GM15510 (cell line): ENCODE measurements around the gene PLEKHG4.

Experiments used
- POLR2A ChIP-seq: IDR thresholded peaks from 3 replicates; pipeline ENCODE4 v1.6.1; 2011; ENCODE audit warnings: borderline replicate concordance; ENCODE audit not compliant: insufficient read length; ENCODE audit errors: extremely low read depth

Gene PLEKHG4

GRCh38 chr16:67265834-67266233 lies 13.5 kb upstream of the PLEKHG4 start:
- TF ChIP-seq POLR2A, result no peak

GRCh38 chr16:67268136-67268579 lies 11.2 kb upstream of the PLEKHG4 start:
- TF ChIP-seq POLR2A, result no peak

GRCh38 chr16:67269766-67270165 lies 9.6 kb upstream of the PLEKHG4 start:
- TF ChIP-seq POLR2A, result no peak

GRCh38 chr16:67270931-67271338 lies 8.4 kb upstream of the PLEKHG4 start:
- TF ChIP-seq POLR2A, result no peak

GRCh38 chr16:67271446-67271845 lies 7.9 kb upstream of the PLEKHG4 start:
- TF ChIP-seq POLR2A, result no peak

- TF ChIP-seq POLR2A, result no peak
These were observed 4.0 kb upstream of the PLEKHG4 start for GRCh38 chr16:67275321-67275720.

- TF ChIP-seq POLR2A, result no peak
These were observed 1.9 kb upstream of the PLEKHG4 start for GRCh38 chr16:67277294-67277998.

GRCh38 chr16:67277999-67278772 lies 1.1 kb upstream of the PLEKHG4 start:
- no peak for TF ChIP-seq POLR2A

- no peak for TF ChIP-seq POLR2A
These were observed 498 bp upstream of the PLEKHG4 start for GRCh38 chr16:67278773-67279295.

- no peak for TF ChIP-seq POLR2A
These were observed 1.0 kb downstream of the PLEKHG4 start for GRCh38 chr16:67280090-67281015.

- TF ChIP-seq POLR2A, result no peak
These were observed 2.5 kb downstream of the PLEKHG4 start for GRCh38 chr16:67281536-67282446.

GRCh38 chr16:67282447-67282805 lies 3.1 kb downstream of the PLEKHG4 start:
- TF ChIP-seq POLR2A, result no peak

GRCh38 chr16:67283039-67283825 lies 3.9 kb downstream of the PLEKHG4 start:
- no peak for TF ChIP-seq POLR2A

GRCh38 chr16:67283826-67284555 lies 4.7 kb downstream of the PLEKHG4 start:
- TF ChIP-seq POLR2A, result no peak
